ENCODE results near the gene CHIC2. TPM values are rescaled to one million over a fixed set of nuclear protein-coding genes. Genes with fewer than 3 reads are reported as not detected.
A peak's percentile ranks its signal among the peaks of the same experiment; 100 is the strongest.

Gene CHIC2
- total RNA-seq, 1 donor from 2014 or later: 16.5 TPM

GRCh38 chr4:53963781-53964180, 100.6 kb downstream of the CHIC2 start:
- H3K27ac Mint-ChIP-seq: no peak overlapping the region
- H3K9me3 Mint-ChIP-seq: no peaks in the 10 kb centered on the region
- H3K4me3 Mint-ChIP-seq: no peak overlapping the region
- H3K27me3 Mint-ChIP-seq: peaks cover 14% of the 10 kb centered on the region
- H3K36me3 Mint-ChIP-seq: no peaks in the 10 kb centered on the region
- no peak for TF ChIP-seq CTCF (conservative IDR thresholded peaks at IDR 0.05)
- DNase-seq (ENCODE audit: extremely low spot score, unreplicated experiment): no peak
- H3K4me1 Mint-ChIP-seq (ENCODE audit: unreplicated experiment): peaks cover 42% of the 10 kb centered on the region

GRCh38 chr4:53963336-53963735, 101.1 kb downstream of the CHIC2 start:
- H3K27me3 Mint-ChIP-seq: peaks cover 14% of the 10 kb centered on the region
- H3K4me1 Mint-ChIP-seq (ENCODE audit: unreplicated experiment): peaks cover 42% of the 10 kb centered on the region
- no peak overlapping the region for H3K27ac Mint-ChIP-seq
- H3K9me3 Mint-ChIP-seq: no peaks in the 10 kb centered on the region
- no peak for DNase-seq (ENCODE audit: extremely low spot score, unreplicated experiment)
- TF ChIP-seq CTCF (conservative IDR thresholded peaks at IDR 0.05): no peak
- H3K4me3 Mint-ChIP-seq: no peak overlapping the region
- H3K36me3 Mint-ChIP-seq: no peaks in the 10 kb centered on the region

GRCh38 chr4:53962516-53963225, 101.7 kb downstream of the CHIC2 start:
- TF ChIP-seq CTCF (conservative IDR thresholded peaks at IDR 0.05): no peak
- no peak for DNase-seq (ENCODE audit: extremely low spot score, unreplicated experiment)
- Mint-ChIP-seq H3K4me3 (peak overlapping the region; percentile 26), H3K4me1 (ENCODE audit: unreplicated experiment) (peaks cover 42% of the 10 kb centered on the region), H3K27ac (no peak overlapping the region), H3K9me3 (no peaks in the 10 kb centered on the region), H3K27me3 (peaks cover 14% of the 10 kb centered on the region), H3K36me3 (no peaks in the 10 kb centered on the region)

GRCh38 chr4:53961351-53961750, 103.1 kb downstream of the CHIC2 start:
- Mint-ChIP-seq H3K4me3 (no peak overlapping the region), H3K4me1 (ENCODE audit: unreplicated experiment) (peaks cover 46% of the 10 kb centered on the region), H3K9me3 (no peaks in the 10 kb centered on the region), H3K27ac (no peak overlapping the region), H3K27me3 (peaks cover 14% of the 10 kb centered on the region), H3K36me3 (no peaks in the 10 kb centered on the region)
- TF ChIP-seq CTCF (conservative IDR thresholded peaks at IDR 0.05): no peak
- no peak for DNase-seq (ENCODE audit: extremely low spot score, unreplicated experiment)

- Mint-ChIP-seq H3K4me3 (no peak overlapping the region), H3K36me3 (no peaks in the 10 kb centered on the region), H3K27ac (no peak overlapping the region), H3K9me3 (no peaks in the 10 kb centered on the region), H3K4me1 (ENCODE audit: unreplicated experiment) (peaks cover 51% of the 10 kb centered on the region), H3K27me3 (peaks cover 10% of the 10 kb centered on the region)
- no peak for TF ChIP-seq CTCF (conservative IDR thresholded peaks at IDR 0.05)
- no peak for DNase-seq (ENCODE audit: extremely low spot score, unreplicated experiment)
These were observed 103.6 kb downstream of the CHIC2 start for GRCh38 chr4:53960843-53961242.

Other genes with a start within 250 kb of the CHIC2 start
- gene GSX2, start 35.6 kb upstream of the CHIC2 start, total RNA-seq (ENCODE audit: low replicate concordance): 5.6 TPM in 1 of 2 replicates, not detected in the other
- 4.8 and 215 TPM in 2 replicates for gene PDGFRA, start 164.7 kb upstream of the CHIC2 start, total RNA-seq (ENCODE audit: low replicate concordance)